ENCODE results near the gene EYA2.
"Not testable (repeated sequence)": the region's sequence is repeated elsewhere in the genome, so short reads cannot be mapped to it uniquely, and the experiment has no call there.

EYA2 gene

DNA sequence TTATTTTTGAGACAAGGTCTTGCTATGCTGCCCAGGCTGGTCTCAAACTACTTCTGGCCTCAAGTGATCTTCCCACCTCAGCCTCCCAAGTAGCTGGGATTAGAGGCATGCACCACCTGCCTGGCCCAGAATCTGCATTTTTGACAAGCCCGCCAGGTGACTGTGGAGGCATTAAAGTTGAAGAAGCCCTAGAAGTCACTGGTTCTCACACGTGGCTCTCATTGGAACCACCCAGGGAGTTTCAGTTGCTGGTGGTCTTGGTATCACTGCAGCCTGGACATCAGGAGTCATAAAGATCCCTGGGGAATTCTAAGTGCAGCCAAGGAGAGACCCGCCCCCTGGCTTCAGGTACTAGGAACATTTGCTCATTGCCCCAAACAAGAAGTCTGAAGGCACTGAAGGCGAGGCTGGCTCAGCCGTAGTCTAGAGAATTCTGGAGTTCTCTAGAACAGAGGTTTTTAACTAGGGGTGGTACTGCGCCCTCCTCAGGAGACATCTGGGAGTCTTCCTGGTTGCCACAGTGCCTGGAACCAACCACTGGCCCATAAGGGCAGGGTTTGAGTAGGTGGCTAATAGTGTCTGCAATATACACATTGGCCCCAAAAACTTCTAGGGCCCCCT lies 279.1 kb downstream of the EYA2 start:
- TF ChIP-seq CTCF (IDR thresholded peaks at IDR 0.05; ENCODE audit: low read depth, low read length): no peak
- in situ Hi-C loops (cut with HindIII; ENCODE audit: low sequenced_read_pairs): no loop called here
- no peak for DNase-seq (ENCODE audit: low read depth, low spot score)
- no peak overlapping the region for H3K4me3 ChIP-seq (ENCODE audit: low read depth, low read length)

GRCh38 chr20:47174456-47175243 lies 280.0 kb downstream of the EYA2 start:
- no peak overlapping the region for H3K4me3 ChIP-seq (ENCODE audit: low read depth, low read length)
- in situ Hi-C loops (cut with HindIII; ENCODE audit: low sequenced_read_pairs): no loop called here
- no peak for TF ChIP-seq CTCF (IDR thresholded peaks at IDR 0.05; ENCODE audit: low read depth, low read length)
- no peak for DNase-seq (ENCODE audit: low read depth, low spot score)

DNA sequence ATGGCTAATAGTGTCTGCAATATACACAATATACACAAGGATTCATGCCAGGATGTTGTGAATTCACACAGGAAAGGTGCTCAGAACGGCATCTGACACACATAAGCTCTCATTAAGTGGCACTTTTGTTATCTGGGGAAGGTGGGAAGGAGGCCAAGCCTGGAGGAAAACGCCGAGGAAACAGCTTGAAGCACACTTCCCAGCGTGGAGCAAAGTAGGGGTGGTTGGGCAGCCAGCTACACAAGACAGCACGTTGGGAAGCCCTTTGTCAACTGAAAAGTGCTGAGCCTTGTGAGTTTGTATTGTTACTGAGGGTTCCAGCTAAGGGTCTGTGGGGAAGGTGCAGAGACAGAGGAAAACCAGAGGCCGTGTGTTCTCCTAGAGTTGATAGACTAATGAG lies 280.9 kb downstream of the EYA2 start:
- no peak overlapping the region for H3K4me3 ChIP-seq (ENCODE audit: low read depth, low read length)
- no peak for DNase-seq (ENCODE audit: low read depth, low spot score)
- in situ Hi-C loops (cut with HindIII; ENCODE audit: low sequenced_read_pairs): no loop called here
- no peak for TF ChIP-seq CTCF (IDR thresholded peaks at IDR 0.05; ENCODE audit: low read depth, low read length)

- in situ Hi-C loops (cut with HindIII; ENCODE audit: low sequenced_read_pairs); H3K4me3 ChIP-seq (ENCODE audit: low read depth, low read length); DNase-seq (ENCODE audit: low read depth, low spot score): not testable (repeated sequence)
Measured at GRCh38 chr20:47176217-47176616, 281.6 kb downstream of the EYA2 start.

DNA sequence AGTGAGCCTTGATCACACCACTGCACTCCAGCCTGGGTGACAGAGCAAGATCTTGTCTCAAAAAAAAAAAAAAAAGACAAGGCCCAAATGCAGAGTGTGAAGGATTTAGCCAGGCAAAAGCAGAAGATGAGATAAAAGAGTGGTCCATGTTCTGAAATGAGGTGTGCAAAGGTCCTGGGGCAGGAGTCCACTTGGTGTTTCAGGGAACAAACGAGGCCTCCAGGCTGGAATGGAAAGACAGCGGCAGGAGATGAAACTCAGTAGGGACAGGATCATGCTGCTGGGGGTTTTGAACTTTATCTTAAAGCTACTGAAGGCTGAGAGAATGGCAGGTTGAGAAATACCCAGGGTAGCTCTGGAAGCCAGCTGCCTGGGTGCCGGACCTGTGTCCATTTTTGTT lies 283.6 kb downstream of the EYA2 start:
- in situ Hi-C loops (cut with HindIII; ENCODE audit: low sequenced_read_pairs): no loop called here
- no peak for DNase-seq (ENCODE audit: low read depth, low spot score)
- no peak overlapping the region for H3K4me3 ChIP-seq (ENCODE audit: low read depth, low read length)
- no peak for TF ChIP-seq CTCF (IDR thresholded peaks at IDR 0.05; ENCODE audit: low read depth, low read length)

DNA sequence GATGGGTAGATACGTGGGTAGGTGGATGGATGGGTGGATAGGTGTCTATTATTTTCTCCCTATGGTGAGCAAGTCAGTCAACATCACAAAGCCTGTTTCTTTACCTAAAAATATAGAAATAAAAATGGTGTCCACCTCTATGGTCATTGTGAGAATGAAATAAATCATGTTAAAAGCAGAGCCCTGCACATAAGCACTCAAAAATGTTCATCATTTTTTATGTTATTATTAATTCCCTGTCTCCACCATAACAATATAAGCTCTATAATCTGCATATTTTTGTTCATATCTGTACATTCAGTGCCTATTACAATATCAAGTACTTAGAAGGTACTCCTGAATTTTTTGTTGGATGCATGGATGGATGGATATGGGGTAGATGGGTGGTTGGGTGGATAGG lies 284.2 kb downstream of the EYA2 start:
- no peak for DNase-seq (ENCODE audit: low read depth, low spot score)
- in situ Hi-C loops (cut with HindIII; ENCODE audit: low sequenced_read_pairs): no loop called here
- TF ChIP-seq CTCF (IDR thresholded peaks at IDR 0.05; ENCODE audit: low read depth, low read length): no peak
- H3K4me3 ChIP-seq (ENCODE audit: low read depth, low read length): no peak overlapping the region

- in situ Hi-C loops (cut with HindIII; ENCODE audit: low sequenced_read_pairs): no loop called here
- no peak for TF ChIP-seq CTCF (IDR thresholded peaks at IDR 0.05; ENCODE audit: low read depth, low read length)
- DNase-seq (ENCODE audit: low read depth, low spot score): no peak
- no peak overlapping the region for H3K4me3 ChIP-seq (ENCODE audit: low read depth, low read length)
Measured at GRCh38 chr20:47179267-47179666, 284.6 kb downstream of the EYA2 start.
